ENCODE results near the gene BRI3BP.
A peak's percentile ranks its signal among the peaks of the same experiment; 100 is the strongest.

The BRI3BP gene, protein sequence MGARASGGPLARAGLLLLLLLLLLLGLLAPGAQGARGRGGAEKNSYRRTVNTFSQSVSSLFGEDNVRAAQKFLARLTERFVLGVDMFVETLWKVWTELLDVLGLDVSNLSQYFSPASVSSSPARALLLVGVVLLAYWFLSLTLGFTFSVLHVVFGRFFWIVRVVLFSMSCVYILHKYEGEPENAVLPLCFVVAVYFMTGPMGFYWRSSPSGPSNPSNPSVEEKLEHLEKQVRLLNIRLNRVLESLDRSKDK

GRCh38 chr12:124993626-124994436 is at the start of gene BRI3BP:
Gene BRI3BP, plus strand, starts transcription at chr12:124993645. Its CDS starts 146 bp downstream, at chr12:124993791.
- DNase-seq: peak; percentile 31 to 73

DNA sequence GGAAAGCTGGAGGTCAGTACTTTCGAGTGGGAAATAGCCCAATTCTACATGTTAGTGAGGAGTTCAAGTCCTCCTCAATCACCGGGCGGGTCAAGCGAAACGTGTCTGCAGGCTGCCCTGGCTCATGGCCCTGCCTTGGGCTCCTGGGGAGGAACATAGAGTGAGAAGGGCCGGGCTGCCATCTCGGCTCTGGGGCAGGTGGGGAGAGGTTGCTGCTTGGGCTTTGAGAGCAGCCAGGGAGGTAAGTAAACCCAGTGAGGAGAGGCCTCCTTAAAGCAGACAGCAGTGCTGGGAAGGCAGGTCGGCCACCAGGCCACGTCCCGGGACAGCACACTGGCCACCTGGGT is 47.0 kb upstream of the BRI3BP start:
- no peak for DNase-seq

GRCh38 chr12:124947013-124947412 is 46.4 kb upstream of the BRI3BP start:
- no peak for DNase-seq

DNA sequence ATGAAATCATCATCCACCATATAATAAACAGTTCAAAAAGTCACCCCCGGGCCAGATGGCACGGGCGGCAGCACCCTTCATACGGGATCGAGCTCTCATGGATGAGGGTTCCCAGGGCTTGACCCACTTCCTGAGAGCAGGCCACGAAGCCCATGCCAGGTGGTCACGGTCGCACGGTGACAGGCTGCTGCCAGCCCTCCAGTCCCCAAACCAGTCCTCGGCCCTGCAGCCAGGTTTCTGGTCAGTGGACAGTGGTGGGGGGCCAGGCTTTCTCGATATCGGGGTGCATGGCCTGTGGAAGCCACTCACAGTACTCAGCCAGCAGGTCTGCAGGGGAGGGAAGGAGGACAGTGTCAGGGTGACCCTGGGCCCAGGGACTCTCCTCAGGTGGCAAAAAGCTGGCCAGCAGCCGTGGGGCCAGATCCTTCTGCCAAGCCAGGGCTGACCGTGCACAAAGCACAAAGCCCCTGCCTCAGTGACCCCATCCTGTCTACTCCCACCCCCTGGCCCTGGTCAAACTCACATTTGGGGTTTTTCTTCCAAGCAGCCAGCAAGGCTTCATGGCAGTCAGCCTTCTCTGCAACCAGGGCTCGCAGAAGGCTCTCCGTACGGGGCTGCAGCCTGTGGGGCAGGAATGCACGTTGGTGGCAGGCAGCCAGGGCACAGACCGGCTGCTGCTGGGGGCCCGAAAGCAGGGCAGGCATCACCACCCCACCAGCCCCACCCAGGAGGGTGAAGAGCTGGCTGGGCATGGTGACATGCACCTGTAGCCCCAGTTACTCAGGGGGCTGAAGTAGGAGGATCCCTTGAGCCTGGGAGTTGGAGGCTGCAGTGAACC is 45.7 kb upstream of the BRI3BP start:
- no peak for DNase-seq

DNA sequence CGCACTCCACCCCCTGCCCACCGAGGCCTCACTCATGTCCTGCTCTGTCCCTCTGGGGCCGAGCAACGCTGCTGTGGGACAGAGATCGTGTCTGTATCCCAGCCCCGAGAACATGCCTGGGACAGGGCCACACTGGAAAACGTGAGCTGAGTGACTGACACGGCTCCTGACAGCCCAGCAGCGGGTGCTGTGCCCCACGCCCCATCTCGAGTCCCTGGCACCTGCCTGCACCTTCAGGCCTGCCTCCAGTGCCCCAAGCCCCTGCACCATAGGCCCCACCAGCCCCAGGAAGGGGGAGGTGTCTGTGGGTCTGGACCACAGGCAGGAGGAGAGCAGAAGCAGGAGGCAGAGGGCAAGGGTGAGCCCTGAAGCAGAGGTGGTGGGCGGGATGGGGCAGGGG is 44.4 kb upstream of the BRI3BP start:
- DNase-seq: no peak

- no peak for DNase-seq
These were observed 43.4 kb upstream of the BRI3BP start for GRCh38 chr12:124949779-124950728.

- DNase-seq: no peak
These were observed 41.1 kb upstream of the BRI3BP start for GRCh38 chr12:124952295-124952694.

DNA sequence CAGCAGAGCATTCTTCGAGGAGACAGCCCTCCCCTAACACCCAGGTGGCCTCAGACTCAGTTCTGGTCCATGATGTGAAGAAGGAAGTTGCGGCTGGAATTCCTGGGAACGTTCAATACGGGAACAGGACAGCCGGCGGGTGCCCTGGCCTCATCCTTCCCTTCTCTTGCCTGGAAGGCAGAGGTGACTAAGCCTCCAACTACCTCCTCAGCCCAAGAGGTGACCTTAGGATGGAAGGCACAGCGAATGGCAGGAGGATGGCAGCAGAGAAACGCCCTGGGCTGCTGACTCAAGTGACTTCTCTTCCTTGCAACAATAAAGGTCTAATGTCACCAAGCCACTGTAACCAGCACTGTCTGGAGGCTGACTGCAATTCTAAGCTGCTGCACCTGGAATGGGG is 40.6 kb upstream of the BRI3BP start:
- DNase-seq: no peak

- DNase-seq: no peak
These were observed 39.6 kb upstream of the BRI3BP start for GRCh38 chr12:124953689-124954405.

GRCh38 chr12:124954771-124955170 is 38.7 kb upstream of the BRI3BP start:
- no peak for DNase-seq

GRCh38 chr12:124956571-124956970 is 36.9 kb upstream of the BRI3BP start:
- no peak for DNase-seq

DNA sequence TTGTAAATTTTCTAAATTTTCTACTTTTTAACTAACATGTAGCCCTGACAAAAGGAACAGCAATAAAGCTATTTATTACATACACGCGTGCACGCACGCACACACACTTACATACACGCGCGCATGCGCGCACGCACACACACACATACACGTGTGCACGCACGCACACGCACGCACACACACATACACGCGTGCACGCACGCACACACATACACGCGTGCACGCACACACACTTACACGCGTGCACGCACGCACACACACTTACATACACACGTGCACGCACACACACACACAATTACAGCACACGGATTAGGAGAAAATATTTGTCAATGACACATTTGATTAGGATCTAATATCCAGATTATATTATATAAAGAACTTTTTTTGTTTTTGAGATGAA is 32.4 kb upstream of the BRI3BP start:
- DNase-seq: no peak

GRCh38 chr12:124963211-124963610 is 30.2 kb upstream of the BRI3BP start:
- DNase-seq: no peak

DNA sequence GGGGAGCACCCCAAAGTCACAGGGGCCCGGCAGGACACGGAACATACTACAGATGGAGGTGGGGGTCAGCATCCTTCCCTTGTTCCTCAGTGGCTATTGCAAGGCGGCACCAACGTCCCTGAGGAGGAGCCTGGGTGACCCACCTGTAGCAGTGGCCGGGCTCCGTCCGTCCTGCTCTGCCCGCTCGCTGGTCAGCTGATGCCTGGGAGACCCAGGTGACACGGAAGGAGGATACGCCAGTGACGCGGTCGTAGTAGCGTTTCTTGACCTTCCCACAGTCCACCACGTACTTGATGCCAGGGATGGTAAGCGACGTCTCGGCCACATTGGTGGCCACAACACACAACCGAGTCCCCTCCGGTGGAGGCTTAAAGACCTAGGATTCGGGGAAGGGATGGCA is 29.2 kb upstream of the BRI3BP start:
- no peak for DNase-seq

GRCh38 chr12:124964836-124965462 is 28.5 kb upstream of the BRI3BP start:
- DNase-seq: no peak

- DNase-seq: peak; percentile 65 to 85
These were observed 26.3 kb upstream of the BRI3BP start for GRCh38 chr12:124967016-124967739.

DNA sequence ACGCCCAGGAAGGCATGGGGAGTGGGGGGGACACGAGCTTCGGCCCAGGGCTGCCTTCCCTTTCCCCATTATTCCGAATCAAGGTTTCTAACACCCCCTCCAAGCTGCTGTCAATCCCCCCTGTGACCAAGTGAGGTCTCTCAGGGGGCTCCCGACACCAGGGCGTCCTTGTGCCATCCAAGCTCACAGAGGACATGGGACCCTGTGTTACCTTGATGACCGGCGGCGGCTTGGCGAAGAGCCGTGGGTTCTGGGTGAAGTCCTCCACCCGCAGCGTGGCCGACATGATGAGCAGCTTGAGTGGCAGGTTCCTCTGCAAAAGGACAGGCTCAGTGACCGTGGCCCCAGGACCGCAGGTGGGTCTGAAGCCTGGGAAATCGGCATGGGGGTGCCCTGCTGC is 24.8 kb upstream of the BRI3BP start:
- no peak for DNase-seq

GRCh38 chr12:124970647-124971402 is 22.6 kb upstream of the BRI3BP start:
- no peak for DNase-seq

- no peak for DNase-seq
These were observed 21.8 kb upstream of the BRI3BP start for GRCh38 chr12:124971603-124972002.

GRCh38 chr12:124972211-124972610 is 21.2 kb upstream of the BRI3BP start:
- DNase-seq: no peak

Measured in NCI-H2081 (cell line).